Measurements from ENCODE around the gene BRDT.

The BRDT gene

DNA sequence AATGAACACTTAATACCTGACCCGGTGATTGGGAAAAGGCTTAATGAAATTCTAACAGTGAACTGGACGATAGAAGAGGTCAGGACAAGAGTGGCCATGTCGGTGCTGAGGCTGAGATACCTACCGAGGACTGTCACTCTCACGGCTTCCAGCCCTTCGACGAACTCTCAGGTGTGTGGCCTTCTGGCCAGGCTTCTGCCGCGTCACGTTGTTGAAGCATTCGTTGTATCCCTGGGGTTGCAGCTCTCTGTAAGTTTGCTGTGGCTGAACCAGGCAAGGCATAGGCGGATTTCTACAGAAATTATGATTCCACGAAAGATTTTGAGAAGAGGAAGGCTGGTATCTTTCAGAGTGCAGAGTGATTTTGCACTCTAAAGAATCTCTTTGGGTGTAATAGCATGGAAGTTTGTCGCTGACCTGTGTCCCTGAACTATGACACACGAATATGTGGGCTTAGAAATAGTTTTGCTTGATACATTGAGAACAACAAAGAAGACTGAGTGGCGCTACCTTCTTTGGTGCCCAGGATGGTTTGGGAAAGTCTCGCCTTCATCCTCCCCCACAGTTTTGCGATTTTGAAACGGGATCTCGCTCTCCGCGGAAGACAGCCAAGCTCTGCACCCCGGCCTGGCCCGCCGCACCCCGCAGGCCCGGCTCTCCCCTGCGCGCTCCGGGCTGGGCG is 80.2 kb downstream of the BRDT start:
- Mint-ChIP-seq H3K4me1 (ENCODE audit: low read depth) (peaks cover 11% of the 10 kb centered on the region), H3K9me3 (no peaks in the 10 kb centered on the region), H3K27me3 (peaks cover 31% of the 10 kb centered on the region), H3K36me3 (ENCODE audit: low read depth) (no peaks in the 10 kb centered on the region), H3K4me3 (peak overlapping the region; percentile 65), H3K27ac (peak overlapping the region; percentile 60)

DNA sequence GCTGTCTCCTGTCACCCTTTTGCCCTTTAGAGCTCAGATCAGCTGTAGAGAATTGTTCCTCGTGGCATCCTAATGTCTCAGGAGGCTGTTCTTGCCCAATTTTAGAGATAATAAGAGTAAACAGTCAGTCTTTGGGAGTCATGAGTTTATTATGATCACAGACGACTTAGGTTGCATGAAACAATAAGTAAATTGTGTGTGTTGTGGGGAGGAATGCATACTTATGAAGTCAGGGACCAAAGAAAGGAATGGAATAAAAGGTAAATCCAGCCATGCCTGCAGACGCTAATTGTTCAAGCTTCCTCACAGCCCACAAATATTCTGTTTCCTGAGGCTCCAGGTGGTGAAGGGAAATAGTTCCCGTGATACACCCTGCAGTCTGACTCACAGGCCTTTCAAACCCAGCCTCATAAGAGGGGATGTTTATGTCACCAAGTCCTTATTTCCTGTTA is 81.5 kb downstream of the BRDT start:
- Mint-ChIP-seq H3K4me1 (ENCODE audit: low read depth) (peaks cover 11% of the 10 kb centered on the region), H3K9me3 (no peaks in the 10 kb centered on the region), H3K27me3 (peaks cover 34% of the 10 kb centered on the region), H3K36me3 (ENCODE audit: low read depth) (no peaks in the 10 kb centered on the region), H3K4me3 (peak overlapping the region; percentile 74), H3K27ac (peak overlapping the region; percentile 58)

DNA sequence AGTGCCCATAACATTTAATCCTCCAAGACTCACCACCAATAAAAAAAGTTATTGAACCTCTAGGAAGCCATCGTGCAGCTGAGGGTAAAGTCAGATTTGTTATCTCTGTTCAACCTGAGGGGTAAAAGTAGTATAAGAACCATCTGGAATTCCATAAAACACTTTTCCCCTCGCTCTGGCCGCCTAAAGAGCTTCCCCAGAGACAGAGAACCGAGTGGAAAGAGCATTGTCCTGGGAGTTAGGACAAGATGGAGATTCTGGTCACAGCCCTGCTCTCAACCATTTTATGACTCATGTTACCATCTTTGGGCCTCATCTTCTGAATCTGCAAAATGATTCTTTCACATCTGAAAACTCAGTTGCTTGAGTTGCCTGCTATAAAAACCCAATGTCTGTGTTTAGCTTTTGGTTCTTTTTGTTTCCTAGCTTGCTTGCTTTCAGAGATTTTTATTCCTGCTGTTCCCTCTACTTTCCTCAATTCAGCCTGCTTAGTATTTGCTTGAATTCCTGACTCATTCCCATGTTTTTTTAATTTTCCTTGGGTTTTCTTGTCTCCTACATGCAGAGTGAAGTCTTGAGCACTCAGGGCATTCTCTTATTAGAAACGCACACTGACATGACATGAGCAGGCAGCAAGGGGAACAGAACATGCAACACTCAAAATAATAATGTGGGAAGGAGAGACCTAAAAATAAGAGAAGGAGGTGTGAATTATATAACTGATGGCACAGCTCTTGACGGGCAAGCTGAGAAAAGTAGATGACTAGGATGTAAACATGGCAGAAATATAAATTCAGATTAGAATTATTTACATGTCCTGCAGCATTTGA is 82.3 kb downstream of the BRDT start:
- Mint-ChIP-seq H3K4me1 (ENCODE audit: low read depth) (peaks cover 11% of the 10 kb centered on the region), H3K36me3 (ENCODE audit: low read depth) (no peaks in the 10 kb centered on the region), H3K4me3 (no peak overlapping the region), H3K27ac (no peak overlapping the region), H3K9me3 (no peaks in the 10 kb centered on the region), H3K27me3 (peaks cover 34% of the 10 kb centered on the region)

- H3K36me3 Mint-ChIP-seq (ENCODE audit: low read depth) = no peaks in the 10 kb centered on the region
- H3K9me3 Mint-ChIP-seq = no peaks in the 10 kb centered on the region
- peaks cover 4% of the 10 kb centered on the region for H3K27me3 Mint-ChIP-seq
- H3K4me1 Mint-ChIP-seq (ENCODE audit: low read depth) = no peaks in the 10 kb centered on the region
- H3K27ac Mint-ChIP-seq = no peak overlapping the region
- H3K4me3 Mint-ChIP-seq = no peak overlapping the region
Measured at GRCh38 chr1:92037400-92037799, 88.2 kb downstream of the BRDT start.

DNA sequence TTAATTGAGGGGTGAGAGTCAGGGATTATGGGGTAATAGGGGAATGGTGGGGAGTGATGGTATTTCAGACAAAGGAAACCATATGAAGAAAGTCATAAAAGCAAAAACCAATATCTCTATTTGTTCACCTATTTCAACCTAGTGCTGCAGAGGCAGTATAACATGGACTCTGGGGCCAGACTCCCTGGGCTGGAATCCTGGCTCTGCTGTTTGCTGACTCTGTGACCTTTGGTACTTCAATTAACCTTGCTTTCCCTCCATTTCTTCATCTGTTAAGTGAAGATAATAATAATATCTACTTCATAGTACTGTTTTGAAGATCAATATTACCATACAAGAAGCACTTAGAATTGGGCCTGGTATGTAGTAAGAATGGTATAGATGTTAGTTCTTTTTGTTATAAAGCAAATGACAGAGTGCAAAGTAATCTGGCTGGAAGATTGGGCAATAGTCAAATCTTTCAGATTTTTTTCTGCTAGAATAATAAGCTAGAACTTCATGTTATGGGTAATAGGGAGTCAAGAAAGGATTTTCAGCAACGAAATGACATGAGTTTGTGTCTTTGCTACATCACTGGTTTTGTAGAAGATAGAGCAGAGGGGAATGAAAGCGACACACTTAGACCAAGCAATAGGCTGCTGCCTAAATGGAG is 89.6 kb downstream of the BRDT start:
- Mint-ChIP-seq H3K4me1 (ENCODE audit: low read depth) (no peaks in the 10 kb centered on the region), H3K4me3 (no peak overlapping the region), H3K27me3 (peaks cover 4% of the 10 kb centered on the region), H3K27ac (no peak overlapping the region), H3K36me3 (ENCODE audit: low read depth) (no peaks in the 10 kb centered on the region), H3K9me3 (no peaks in the 10 kb centered on the region)

GRCh38 chr1:92040971-92041370 is 91.8 kb downstream of the BRDT start:
- Mint-ChIP-seq H3K36me3 (ENCODE audit: low read depth) (no peaks in the 10 kb centered on the region), H3K4me3 (no peak overlapping the region), H3K4me1 (ENCODE audit: low read depth) (no peaks in the 10 kb centered on the region), H3K27me3 (no peaks in the 10 kb centered on the region), H3K27ac (no peak overlapping the region), H3K9me3 (no peaks in the 10 kb centered on the region)

DNA sequence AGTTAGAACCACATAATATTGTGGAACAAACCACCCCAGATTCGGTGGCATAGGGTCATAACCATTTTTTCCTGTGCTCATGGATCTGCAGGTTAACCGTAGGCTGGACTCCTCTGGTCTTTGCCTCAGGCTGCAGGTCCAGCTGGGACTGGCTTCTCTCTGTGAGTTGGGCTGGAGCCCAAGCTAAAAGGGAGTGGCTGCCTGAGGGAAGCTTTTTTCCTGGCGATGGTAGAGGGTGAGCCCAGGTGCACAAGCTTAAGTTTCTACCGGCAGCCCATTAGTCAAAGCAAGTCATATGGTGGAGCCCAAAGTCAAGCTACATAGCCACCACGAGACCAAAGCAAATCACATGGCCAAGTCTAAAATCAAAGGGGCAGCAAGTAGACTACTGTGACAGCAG is 94.4 kb downstream of the BRDT start:
- Mint-ChIP-seq H3K4me1 (ENCODE audit: low read depth) (no peaks in the 10 kb centered on the region), H3K9me3 (no peaks in the 10 kb centered on the region)

DNA sequence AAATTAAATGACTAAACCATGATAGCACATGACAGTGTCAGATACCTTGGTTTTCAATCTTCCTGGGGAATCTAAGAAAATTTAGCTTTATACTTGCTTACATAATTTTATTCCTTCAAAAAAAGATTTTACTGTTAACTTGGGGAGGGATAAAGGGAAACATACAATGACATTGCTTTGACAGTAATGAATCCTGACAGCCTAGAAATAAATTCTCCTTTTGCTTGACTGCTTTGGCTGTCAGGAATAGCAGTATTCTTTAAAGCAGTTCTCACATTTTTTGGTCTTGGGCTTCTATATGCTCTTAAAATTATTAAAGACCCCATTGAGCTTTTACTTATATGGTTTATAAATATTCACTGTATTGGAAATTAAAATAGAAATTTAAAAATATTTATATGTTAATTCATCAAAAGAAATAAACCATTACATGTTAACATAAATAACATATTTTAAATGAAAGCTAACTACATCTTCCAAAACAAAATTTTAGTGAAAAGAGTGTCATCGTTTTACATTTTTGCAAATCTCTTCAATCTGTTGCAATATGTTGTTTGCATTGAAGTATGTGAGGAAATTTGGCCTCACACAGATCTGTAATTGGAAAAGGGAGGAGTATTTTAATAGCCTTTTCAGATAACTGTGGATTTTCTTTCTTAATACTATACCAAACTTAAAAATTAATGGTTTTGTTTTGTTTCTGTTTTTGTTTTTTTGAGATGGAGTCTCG is 96.7 kb downstream of the BRDT start:
- Mint-ChIP-seq H3K36me3 (ENCODE audit: low read depth) (no peaks in the 10 kb centered on the region), H3K9me3 (no peaks in the 10 kb centered on the region), H3K4me3 (no peak overlapping the region), H3K4me1 (ENCODE audit: low read depth) (no peaks in the 10 kb centered on the region), H3K27me3 (no peaks in the 10 kb centered on the region), H3K27ac (no peak overlapping the region)

More for the DNA sequence above, 94.4 kb downstream of the BRDT start:
- Mint-ChIP-seq H3K4me3 (no peak overlapping the region), H3K27ac (no peak overlapping the region), H3K27me3 (no peaks in the 10 kb centered on the region), H3K36me3 (ENCODE audit: low read depth) (no peaks in the 10 kb centered on the region)

DNA sequence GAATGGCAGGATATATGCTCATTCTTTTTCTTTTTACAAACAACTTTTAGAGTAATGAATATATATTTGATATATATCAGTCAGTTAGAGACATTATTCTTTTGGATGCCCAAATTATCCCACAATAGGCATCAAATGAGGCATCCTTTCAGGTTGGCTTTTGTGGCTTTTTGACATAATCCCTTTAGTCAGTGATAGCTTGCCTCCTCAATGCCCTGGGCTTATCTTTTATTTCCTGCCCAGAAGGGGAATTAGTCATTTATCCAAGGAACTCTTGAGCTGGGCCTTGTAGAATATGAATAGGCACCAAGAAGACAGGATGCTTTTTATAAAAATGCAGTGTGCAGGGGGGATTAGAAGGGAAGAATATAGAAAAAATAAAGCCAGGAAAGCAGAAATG is 102.7 kb downstream of the BRDT start:
- H3K36me3 Mint-ChIP-seq (ENCODE audit: low read depth) = no peaks in the 10 kb centered on the region
- no peaks in the 10 kb centered on the region for H3K9me3 Mint-ChIP-seq
- H3K4me3 Mint-ChIP-seq = no peak overlapping the region
- H3K27ac Mint-ChIP-seq = no peak overlapping the region
- H3K4me1 Mint-ChIP-seq (ENCODE audit: low read depth) = no peaks in the 10 kb centered on the region
- peaks cover 5% of the 10 kb centered on the region for H3K27me3 Mint-ChIP-seq

Measured in stimulated activated naive CD8-positive, alpha-beta T cell treated with anti-CD3 and anti-CD28 coated beads, Interleukin-15, Interleukin-2, amounts not matched to agents 100 ng/mL and 50 ng/mL, for 24 hours (primary cell).